Left forelimb (tissue), 1 donor: Measurements from ENCODE around the gene PLA2G2A.
"Not testable (repeated sequence)": the region's sequence is repeated elsewhere in the genome, so short reads cannot be mapped to it uniquely, and the experiment has no call there.

ENCODE experiments used
- DNase-seq: peaks from one replicate; pipeline ENCODE4 v3.0.0-alpha.2; 2018; ENCODE audit warnings: low spot score

Gene PLA2G2A

DNA sequence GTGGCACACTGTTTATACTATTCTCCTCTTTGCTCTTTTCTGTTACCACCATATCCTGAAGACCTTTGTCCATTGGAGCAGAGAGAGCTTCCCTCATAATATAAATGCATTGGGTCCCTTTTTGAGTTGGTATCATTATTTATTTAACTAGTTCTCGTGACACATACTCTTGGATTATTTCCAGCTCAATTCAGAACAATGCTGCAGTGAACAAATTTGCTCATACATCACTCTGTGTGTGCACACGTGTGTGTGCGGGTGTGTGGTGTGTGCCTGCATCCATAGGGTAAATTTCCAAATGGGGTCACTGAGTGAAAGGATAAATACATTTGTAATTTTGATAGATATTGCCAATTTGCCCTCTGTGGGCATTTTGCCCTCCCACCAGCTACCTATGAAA, 5.8 kb downstream of the PLA2G2A start:
- DNase-seq: no peak

GRCh38 chr1:19971664-19972063, 7.8 kb downstream of the PLA2G2A start:
- no peak for DNase-seq

DNA sequence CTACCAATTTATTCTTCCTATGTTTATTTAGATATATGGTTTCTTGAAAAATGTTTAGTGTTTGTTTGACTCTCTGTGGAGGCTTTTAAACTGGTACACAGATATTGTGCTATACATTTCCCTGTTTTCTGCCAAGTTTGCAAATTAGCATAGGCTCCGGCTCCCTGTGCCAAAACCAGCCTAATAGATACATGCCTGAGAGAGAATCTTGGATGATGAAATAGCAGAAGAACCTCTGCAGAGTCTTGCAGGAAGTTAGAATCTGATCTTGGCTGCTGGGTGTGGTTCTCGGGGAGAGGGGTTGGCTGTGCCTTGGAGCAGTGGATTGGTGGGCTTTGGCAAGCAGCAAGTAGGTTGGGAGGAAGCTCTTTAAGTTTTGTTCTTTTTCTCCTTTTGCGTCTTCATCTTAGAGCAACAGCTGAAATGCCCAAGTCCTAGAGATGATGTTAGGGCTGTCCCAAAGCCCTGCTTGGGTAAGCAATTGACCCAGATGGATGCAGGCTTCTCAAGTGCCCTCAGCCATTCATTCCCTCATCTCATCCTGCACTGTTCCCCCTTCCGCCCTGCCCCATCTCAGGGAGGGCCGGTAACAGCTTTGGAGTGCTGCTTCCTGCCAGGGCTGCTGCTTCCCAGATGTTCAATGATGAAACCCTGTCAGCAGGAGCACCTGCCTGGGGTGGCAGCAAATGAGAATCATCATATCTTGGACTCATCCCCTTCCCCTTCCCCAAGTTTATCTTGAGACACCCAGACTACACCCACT, 9.3 kb downstream of the PLA2G2A start:
- no peak for DNase-seq

DNA sequence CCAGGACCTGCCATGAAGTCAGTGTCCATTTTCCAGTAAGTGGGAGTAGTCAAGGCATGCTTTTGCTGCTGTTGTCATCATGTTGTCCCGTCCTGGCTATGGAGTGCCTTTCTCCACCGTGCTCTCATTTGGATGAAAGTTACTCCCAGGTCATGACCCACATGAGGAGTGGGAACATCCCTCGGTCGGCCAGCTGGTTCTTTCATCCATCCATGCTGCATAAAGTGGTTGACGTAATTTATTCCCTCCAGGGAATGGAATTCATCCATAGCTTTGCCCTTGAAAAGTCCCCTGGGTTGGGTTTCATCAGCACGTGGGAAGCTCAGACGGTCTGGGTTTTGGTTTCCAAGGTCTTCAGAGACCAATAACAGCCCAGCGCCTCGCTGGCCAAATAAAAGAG, 11.6 kb downstream of the PLA2G2A start:
- DNase-seq: no peak

DNA sequence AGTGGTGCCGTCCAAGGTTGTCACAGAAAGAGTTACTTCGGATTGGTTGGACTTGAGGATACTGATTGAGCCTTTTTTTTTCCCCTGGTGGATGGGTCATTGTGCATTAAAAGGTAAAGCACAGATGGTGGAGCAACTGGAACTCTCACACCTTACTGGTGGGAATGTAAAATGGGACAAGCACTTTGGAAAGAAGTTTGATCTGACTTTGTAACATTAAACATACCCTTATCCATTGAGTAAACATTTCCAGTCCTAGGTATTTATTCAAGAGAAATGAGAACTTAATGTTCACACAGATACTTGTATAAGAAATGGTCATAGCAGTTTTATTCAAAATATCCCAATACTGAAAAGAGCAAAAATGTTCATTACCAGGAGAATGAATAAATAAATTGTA, 14.9 kb downstream of the PLA2G2A start:
- no peak for DNase-seq

- DNase-seq: no peak
These were observed 15.8 kb downstream of the PLA2G2A start for GRCh38 chr1:19963636-19964035.

GRCh38 chr1:19960591-19960990, 18.8 kb downstream of the PLA2G2A start:
- no peak for DNase-seq

DNA sequence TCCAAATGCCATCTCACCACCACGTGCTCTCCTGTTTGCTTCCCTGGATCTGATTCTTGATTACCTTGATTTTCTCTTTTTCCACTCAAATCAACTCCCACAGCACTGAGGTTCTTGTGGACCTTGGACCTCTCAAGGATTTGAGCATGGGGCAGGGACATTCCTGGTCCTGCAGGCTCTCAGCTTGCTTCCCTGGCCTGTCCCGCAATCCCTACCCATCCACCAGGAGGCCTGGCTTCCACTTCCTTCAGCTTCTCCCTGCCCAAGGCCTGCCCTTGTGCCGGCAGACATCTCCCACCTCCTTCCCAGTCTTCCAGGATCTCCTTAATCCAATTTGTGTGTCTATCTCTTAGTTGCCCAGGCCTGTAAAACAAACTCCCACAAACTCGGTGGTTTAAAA, 21.6 kb downstream of the PLA2G2A start:
- DNase-seq: no peak

DNA sequence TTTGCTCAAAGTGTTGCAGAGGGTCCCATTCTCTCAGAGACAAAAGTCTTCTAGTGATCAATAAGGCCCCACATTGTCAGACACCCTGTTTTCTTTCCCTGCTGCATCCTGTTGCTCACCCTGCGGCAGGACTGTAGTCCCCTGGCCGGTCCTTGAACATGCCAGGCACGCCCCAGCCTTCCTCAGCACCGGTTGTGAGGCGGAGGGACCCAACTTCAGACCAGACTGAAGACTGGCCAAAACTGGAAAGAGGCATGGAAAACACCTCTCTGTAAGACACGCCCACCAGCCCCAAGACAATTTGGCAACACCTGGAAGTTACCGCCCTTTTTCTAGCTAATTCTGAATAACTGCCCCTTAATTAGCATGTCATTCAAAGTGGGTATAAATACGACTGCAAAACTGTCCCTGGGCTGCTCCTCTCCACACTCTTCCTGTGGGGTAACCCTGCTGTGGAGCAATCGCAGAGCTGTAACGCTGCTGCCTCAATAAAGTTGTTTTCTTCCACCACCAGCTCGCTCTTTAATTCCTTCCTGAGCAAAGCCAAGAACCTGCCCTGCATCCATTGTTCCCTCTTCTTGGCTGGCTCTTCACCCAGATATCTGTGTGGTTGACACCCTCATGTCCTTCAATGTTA, 23.8 kb downstream of the PLA2G2A start:
- DNase-seq: no peak

DNA sequence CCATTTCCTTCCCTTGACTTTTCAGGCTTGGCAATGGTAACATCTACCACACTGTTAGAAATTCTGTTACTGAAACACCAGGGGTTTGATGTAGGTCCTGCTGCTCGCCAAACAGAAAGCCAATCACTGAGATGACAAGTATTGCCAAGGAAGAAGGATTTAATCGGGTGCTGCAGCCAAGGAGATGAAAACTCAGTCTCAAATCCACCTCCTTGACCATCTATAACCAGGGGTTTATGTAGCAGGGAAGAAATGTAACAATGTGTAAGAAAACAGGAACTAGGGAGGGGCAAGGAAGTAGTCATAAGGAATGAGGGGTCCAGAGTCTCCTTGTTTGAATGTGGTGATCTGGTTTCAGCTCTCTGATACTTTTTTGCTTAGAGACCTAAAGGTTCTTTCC, 25.4 kb downstream of the PLA2G2A start:
- no peak for DNase-seq

- DNase-seq: no peak
These were observed 30.4 kb downstream of the PLA2G2A start for GRCh38 chr1:19949016-19949415.

DNA sequence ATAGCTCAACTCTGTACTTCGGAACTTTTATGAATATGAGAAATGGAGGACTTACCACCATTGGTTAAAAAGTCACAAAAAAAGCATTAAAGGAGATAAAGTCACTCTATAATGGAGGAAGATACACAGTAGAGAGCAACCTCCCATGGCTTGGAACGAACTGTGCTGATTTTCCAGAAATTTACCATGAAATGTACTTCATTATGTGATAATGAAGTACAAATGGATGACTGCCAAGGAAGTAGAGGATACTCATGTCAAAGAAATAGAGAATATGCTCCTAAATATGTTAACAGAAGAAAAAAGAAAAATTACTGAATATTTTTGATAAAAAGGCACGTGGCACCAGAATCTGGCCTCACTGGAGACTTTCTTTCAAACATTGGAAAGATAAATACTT, 32.4 kb downstream of the PLA2G2A start:
- DNase-seq: no peak

- DNase-seq: no peak
These were observed 33.1 kb downstream of the PLA2G2A start for GRCh38 chr1:19946331-19946751.

GRCh38 chr1:19945914-19946313, 33.5 kb downstream of the PLA2G2A start:
- DNase-seq: no peak

- no peak for DNase-seq
These were observed 36.8 kb downstream of the PLA2G2A start for GRCh38 chr1:19942657-19943056.

DNA sequence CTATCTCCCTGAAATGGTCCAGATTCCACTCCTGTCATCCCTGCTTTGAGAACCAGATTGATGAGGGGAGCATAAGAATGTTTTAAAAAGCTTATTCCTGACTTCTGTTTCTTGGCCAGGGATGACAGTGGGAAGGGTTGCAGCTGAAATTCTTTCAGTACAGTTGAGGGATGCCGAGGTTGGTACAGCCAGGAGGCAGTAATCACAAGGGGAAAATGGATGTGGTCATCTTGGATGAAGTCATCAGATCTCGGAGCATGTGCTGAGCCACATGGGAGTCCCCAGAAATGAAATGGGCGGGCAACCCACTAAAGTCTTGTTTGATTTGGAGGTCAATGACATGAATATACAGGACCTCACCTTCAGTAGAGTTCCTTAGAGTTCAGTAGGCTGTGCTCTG, 37.3 kb downstream of the PLA2G2A start:
- DNase-seq: no peak

- DNase-seq: no peak
These were observed 38.2 kb downstream of the PLA2G2A start for GRCh38 chr1:19941206-19941568.

GRCh38 chr1:19940486-19941205, 38.8 kb downstream of the PLA2G2A start:
- no peak for DNase-seq

DNA sequence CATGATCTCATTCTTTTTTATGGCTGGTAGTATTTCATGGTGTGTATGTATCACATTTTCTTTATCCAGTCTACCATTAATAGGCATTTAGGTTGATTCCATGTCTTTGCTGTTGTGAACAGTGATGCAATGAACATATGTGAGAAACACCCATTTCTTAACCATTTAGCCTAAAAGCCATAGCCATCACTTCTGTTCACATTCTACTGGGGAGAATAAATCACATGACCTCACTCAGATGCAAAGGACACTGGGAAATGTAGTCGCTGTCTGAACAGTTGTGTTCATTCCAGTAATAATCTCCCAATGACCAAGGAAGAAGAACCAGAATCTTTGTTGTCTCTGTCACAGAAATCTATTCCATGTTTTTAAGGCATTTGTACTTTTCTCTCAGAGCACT, 40.9 kb downstream of the PLA2G2A start:
- no peak for DNase-seq

GRCh38 chr1:19936061-19936750, 43.2 kb downstream of the PLA2G2A start:
- DNase-seq: no peak

GRCh38 chr1:19934336-19934735, 45.1 kb downstream of the PLA2G2A start:
- DNase-seq: no peak

- DNase-seq: no peak
These were observed 46.6 kb downstream of the PLA2G2A start for GRCh38 chr1:19932866-19933265.

DNA sequence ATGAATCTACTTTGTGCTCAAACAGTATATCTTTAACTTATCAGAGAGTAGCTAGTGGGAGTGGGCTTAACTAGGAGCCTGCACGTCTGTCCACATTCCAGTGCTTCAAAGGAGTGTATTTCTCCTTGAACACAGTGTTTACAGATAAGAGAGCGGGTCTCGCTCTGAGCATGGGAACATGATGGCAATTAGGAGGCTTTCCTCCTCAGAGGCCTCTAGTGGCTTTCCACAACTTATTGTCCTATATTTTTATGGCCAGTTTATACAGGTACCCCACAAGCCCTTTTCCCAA, 52.3 kb downstream of the PLA2G2A start:
- not testable (repeated sequence) for DNase-seq
